Astrocyte (in vitro differentiated cells and primary cell): ENCODE measurements around the gene RPS6KA1. TPM values are rescaled to one million over a fixed set of nuclear protein-coding genes. Genes with fewer than 3 reads are reported as not detected.
A peak's percentile ranks its signal among the peaks of the same experiment; 100 is the strongest.

Experiments used
- DNase-seq: peaks from one replicate; pipeline ENCODE4 v3.0.0-alpha.2; 2010; ENCODE audit warnings: low read depth
- FAIRE-seq: peaks from 2 replicates; lab custom pipeline; 2011; peaks lifted over from hg19 to GRCh38; lab: Jason Lieb, UNC
- H2AFZ ChIP-seq: 2 replicates; pipeline ENCODE4 v1.6.0; 2012; ENCODE audit warnings: low read depth, low read length, inconsistent platforms
- H3K27ac ChIP-seq: 2 replicates; pipeline ENCODE4 v1.5.1; 2011; ENCODE audit warnings: low read depth, low read length, inconsistent platforms
- H3K27me3 ChIP-seq: 2 replicates; pipeline ENCODE4 v1.6.0; 2011; ENCODE audit warnings: low read length, inconsistent platforms; ENCODE audit not compliant: insufficient read depth
- H3K36me3 ChIP-seq: 2 replicates; pipeline ENCODE4 v1.5.1; 2011; ENCODE audit warnings: low read length, inconsistent platforms; ENCODE audit not compliant: insufficient read depth
- H3K4me1 ChIP-seq: 2 replicates; pipeline ENCODE4 v1.5.1; 2011; ENCODE audit warnings: low read length, inconsistent platforms; ENCODE audit not compliant: insufficient read depth
- H3K4me2 ChIP-seq: 2 replicates; pipeline ENCODE4 v1.6.0; 2012; ENCODE audit warnings: low read length, inconsistent platforms
- H3K4me3 ChIP-seq: 2 replicates; pipeline ENCODE4 v1.5.1; 2011; ENCODE audit warnings: low read depth, mild to moderate bottlenecking, low read length, inconsistent platforms; ENCODE audit not compliant: insufficient read depth
- H3K79me2 ChIP-seq: 2 replicates; pipeline ENCODE4 v1.6.0; 2012; ENCODE audit warnings: mild to moderate bottlenecking, low read length, inconsistent platforms; ENCODE audit not compliant: insufficient read depth
- H3K9ac ChIP-seq: 2 replicates; pipeline ENCODE4 v1.6.0; 2012; ENCODE audit warnings: mild to moderate bottlenecking, low read length, inconsistent platforms
- H3K9me3 ChIP-seq: 2 replicates; pipeline ENCODE4 v1.5.1; 2012; ENCODE audit warnings: low read depth, mild to moderate bottlenecking, low read length, inconsistent platforms; ENCODE audit not compliant: insufficient read depth
- H4K20me1 ChIP-seq: 2 replicates; pipeline ENCODE4 v1.6.0; 2012; ENCODE audit warnings: low read length, inconsistent platforms; ENCODE audit not compliant: insufficient read depth
- H3K27ac Mint-ChIP-seq: one replicate; pipeline ENCODE4 v1.8.0; 2021; ENCODE audit warnings: mild to moderate bottlenecking, mixed read lengths; ENCODE audit not compliant: unreplicated experiment
- H3K27me3 Mint-ChIP-seq: one replicate; pipeline ENCODE4 v1.8.0; 2021; ENCODE audit warnings: low read depth, mixed read lengths; ENCODE audit not compliant: unreplicated experiment
- H3K36me3 Mint-ChIP-seq: one replicate; pipeline ENCODE4 v1.8.0; 2021; ENCODE audit warnings: low read depth, mixed read lengths; ENCODE audit not compliant: unreplicated experiment
- H3K4me1 Mint-ChIP-seq: one replicate; pipeline ENCODE4 v1.8.0; 2021; ENCODE audit warnings: low read depth, mixed read lengths; ENCODE audit not compliant: unreplicated experiment
- H3K4me3 Mint-ChIP-seq: one replicate; pipeline ENCODE4 v1.8.0; 2021; ENCODE audit warnings: mild to moderate bottlenecking, moderate library complexity, mixed read lengths; ENCODE audit not compliant: unreplicated experiment
- H3K9me3 Mint-ChIP-seq: one replicate; pipeline ENCODE4 v1.8.0; 2021; ENCODE audit warnings: mild to moderate bottlenecking, mixed read lengths; ENCODE audit not compliant: unreplicated experiment
- CTCF ChIP-seq: IDR thresholded peaks from 2 replicates; pipeline ENCODE4 v1.5.1; 2011; ENCODE audit warnings: low read depth, mild to moderate bottlenecking, inconsistent platforms, low read length, moderate library complexity; ENCODE audit not compliant: insufficient read depth
- EZH2 ChIP-seq: IDR thresholded peaks from 2 replicates; pipeline ENCODE4 v1.6.1; 2012; ENCODE audit warnings: mild to moderate bottlenecking, low read length, inconsistent platforms; ENCODE audit not compliant: insufficient read depth
- total RNA-seq: library from RNA; stranded (reverse); gene quantifications from 2 replicates; pipeline ENCODE4 v1.2.1, GENCODE V29; 2021

Gene RPS6KA1
- total RNA-seq, 1 donor from 2014 or later: 11.8 TPM

DNA sequence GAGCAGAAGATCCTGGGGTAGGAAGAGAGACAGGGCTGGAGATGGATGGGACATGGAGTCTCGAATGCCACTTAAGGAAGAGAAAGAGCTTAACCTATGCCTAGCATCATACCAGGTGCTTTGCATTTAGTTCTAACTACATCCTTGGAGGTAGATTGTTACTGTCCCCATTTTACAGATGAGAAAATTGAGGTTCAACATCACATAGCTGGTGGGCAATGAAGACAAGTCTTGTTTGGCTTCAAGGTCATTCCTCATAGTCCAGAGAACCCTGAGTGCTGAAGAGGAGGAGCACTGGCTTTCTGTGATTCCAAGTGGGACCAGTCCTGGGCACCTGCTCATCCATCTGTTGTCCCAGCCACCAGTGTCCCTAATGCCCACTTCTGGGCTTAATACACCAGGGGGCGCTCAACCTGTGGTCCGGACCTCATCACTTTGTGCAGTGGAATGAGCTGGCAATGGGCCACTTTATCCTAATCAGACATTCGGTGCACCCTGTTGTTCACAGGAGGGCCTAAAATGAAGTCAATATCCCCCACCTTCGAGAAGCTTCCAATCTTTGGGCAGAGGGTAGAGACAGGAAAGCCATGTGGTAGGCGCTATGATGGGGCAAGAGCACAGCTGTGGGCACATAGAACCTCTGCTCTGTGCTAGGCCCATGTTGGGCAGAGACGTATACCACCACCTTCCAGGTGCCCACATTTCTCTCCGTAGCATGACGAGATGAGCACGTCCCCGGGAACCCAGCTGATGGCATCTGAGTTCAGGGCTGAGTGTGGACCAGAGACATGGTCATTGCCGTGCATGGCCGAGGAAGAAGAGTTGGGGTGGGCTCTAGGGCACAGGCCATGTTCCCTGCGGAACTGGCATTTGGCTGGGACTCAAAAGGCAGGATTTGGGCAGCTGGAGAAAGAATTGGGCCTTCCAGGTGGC lies 9.2 kb downstream of the RPS6KA1 start:
- Histone ChIP-seq H3K4me1 (no peaks in the 10 kb centered on the region), H3K36me3 (no peaks in the 10 kb centered on the region), H3K79me2 (no peaks in the 10 kb centered on the region), H3K9ac (no peak overlapping the region), H3K27ac (no peak overlapping the region), H3K9me3 (no peaks in the 10 kb centered on the region), H4K20me1 (no peaks in the 10 kb centered on the region), H3K27me3 (no peaks in the 10 kb centered on the region), H2AFZ (no peak overlapping the region), H3K4me3 (no peak overlapping the region), H3K4me2 (no peak overlapping the region)
- Mint-ChIP-seq H3K36me3 (peaks cover 4% of the 10 kb centered on the region), H3K27ac (no peak overlapping the region), H3K27me3 (no peaks in the 10 kb centered on the region), H3K4me3 (no peak overlapping the region), H3K4me1 (peaks cover 3% of the 10 kb centered on the region), H3K9me3 (no peaks in the 10 kb centered on the region)
- FAIRE-seq (no peak), DNase-seq (no peak)
- TF ChIP-seq CTCF: peak; percentile 41
- no peak for TF ChIP-seq EZH2

GRCh38 chr1:26539722-26540121 lies 10.2 kb downstream of the RPS6KA1 start:
- Histone ChIP-seq H3K27ac (no peak overlapping the region), H3K36me3 (no peaks in the 10 kb centered on the region), H4K20me1 (no peaks in the 10 kb centered on the region), H3K4me1 (no peaks in the 10 kb centered on the region), H3K9ac (no peak overlapping the region), H2AFZ (no peak overlapping the region), H3K79me2 (no peaks in the 10 kb centered on the region), H3K27me3 (no peaks in the 10 kb centered on the region), H3K4me3 (no peak overlapping the region), H3K9me3 (no peaks in the 10 kb centered on the region), H3K4me2 (no peak overlapping the region)
- TF ChIP-seq CTCF (no peak), EZH2 (no peak)
- Mint-ChIP-seq H3K27me3 (no peaks in the 10 kb centered on the region), H3K4me3 (no peak overlapping the region), H3K9me3 (no peaks in the 10 kb centered on the region), H3K27ac (no peak overlapping the region), H3K4me1 (peaks cover 3% of the 10 kb centered on the region), H3K36me3 (peaks cover 4% of the 10 kb centered on the region)
- FAIRE-seq (no peak), DNase-seq (no peak)

GRCh38 chr1:26540351-26540750 lies 10.8 kb downstream of the RPS6KA1 start:
- DNase-seq (no peak), FAIRE-seq (no peak)
- Histone ChIP-seq H3K79me2 (no peaks in the 10 kb centered on the region), H3K27ac (no peak overlapping the region), H4K20me1 (no peaks in the 10 kb centered on the region), H3K4me1 (no peaks in the 10 kb centered on the region), H2AFZ (no peak overlapping the region), H3K9me3 (no peaks in the 10 kb centered on the region), H3K9ac (no peak overlapping the region), H3K4me2 (no peak overlapping the region), H3K27me3 (no peaks in the 10 kb centered on the region), H3K4me3 (no peak overlapping the region), H3K36me3 (no peaks in the 10 kb centered on the region)
- Mint-ChIP-seq H3K27ac (no peak overlapping the region), H3K4me1 (peaks cover 3% of the 10 kb centered on the region), H3K4me3 (no peak overlapping the region), H3K36me3 (peaks cover 4% of the 10 kb centered on the region), H3K9me3 (no peaks in the 10 kb centered on the region), H3K27me3 (no peaks in the 10 kb centered on the region)
- TF ChIP-seq EZH2 (no peak), CTCF (no peak)
